GM20431 (cell line): ENCODE results near the gene IL18BP.

ENCODE experiments used
- in situ Hi-C: fragments of 300-500 bp; cut with MseI, MboI; formaldehyde crosslinking; loops from one replicate; pipeline ENCODE4 v1.15.0; 2020; ENCODE audit warnings: low sequenced_read_pairs; ENCODE audit not compliant: unreplicated experiment

Gene IL18BP

DNA sequence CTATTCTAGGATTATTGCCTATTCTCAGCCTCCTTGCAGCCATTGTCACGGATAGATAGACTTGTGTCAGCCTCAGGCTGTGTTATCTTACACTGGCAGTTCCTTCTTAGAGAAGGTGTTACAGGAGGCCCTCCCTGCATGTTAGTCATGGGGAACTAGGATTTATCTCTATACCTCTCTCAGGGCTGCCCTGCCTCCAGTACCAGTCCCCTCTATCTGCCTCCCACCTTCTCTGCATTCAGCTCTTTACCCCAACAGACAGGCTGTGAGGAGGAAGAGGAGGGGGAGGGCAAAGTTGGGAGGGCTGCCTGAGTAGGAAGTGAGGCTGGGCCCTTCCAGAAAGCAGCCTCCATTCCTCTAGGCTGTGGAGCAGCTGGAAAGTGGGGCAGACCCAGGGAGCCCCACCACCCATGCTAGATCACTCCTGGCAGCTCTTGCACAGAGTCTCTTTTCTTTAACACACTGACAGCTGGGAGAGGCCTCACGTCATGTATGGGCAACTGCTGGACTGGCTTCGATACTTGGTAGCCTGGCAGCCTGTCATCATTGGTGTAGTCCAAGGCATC is 2.9 kb upstream of the IL18BP start:
- in situ Hi-C loops, result no loop called here

GRCh38 chr11:71996517-71996916 is 2.2 kb upstream of the IL18BP start:
- in situ Hi-C loops, result no loop called here

- in situ Hi-C loops, result no loop called here
These were observed 1.8 kb upstream of the IL18BP start for GRCh38 chr11:71996946-71997345.

- in situ Hi-C loops, result no loop called here
These were observed 1.1 kb upstream of the IL18BP start for GRCh38 chr11:71997594-71997993.

- in situ Hi-C loops, result no loop called here
These were observed 648 bp upstream of the IL18BP start for GRCh38 chr11:71998061-71998460.

GRCh38 chr11:71999362-71999761 is 653 bp downstream of the IL18BP start:
- in situ Hi-C loops, result no loop called here

- in situ Hi-C loops, result no loop called here
These were observed 1.1 kb downstream of the IL18BP start for GRCh38 chr11:71999798-72000197.

DNA sequence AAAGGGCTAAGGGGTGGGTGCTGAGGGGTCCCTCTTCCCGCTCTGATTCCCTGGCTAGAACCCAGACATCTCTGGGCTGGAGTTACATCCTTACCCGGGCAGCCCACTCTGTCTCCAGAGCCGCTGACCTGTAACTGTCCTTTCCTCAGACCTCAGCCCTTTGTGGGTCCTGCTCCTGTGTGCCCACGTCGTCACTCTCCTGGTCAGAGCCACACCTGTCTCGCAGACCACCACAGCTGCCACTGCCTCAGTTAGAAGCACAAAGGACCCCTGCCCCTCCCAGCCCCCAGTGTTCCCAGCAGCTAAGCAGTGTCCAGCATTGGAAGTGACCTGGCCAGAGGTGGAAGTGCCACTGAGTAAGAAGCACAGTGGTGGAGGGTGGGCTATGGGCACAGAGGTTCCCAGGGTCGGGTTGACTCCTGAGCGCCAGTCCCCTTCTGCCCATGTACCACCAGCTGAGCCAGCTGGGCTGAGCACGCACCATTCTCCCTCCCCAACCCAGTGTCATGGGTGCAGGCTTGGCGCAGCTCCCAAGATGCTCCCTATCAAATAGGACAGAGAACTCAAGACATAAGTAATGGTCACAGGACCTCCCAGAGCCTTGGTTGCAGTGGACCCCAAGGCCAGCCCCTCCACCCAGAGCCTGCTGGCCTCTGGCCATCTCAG is 1.6 kb downstream of the IL18BP start:
- in situ Hi-C loops, result no loop called here

DNA sequence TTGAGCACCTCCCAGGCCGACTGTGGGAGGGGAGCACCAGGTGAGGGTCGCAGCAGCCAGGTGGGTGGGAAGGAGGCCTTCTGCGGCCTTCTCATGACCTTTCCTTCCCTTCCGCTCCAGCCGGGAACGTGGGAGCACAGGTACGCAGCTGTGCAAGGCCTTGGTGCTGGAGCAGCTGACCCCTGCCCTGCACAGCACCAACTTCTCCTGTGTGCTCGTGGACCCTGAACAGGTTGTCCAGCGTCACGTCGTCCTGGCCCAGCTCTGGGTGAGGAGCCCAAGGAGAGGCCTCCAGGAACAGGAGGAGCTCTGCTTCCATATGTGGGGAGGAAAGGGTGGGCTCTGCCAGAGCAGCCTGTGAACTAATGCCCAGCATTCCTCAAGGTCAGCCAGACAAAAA is 2.6 kb downstream of the IL18BP start:
- in situ Hi-C loops, result no loop called here

DNA sequence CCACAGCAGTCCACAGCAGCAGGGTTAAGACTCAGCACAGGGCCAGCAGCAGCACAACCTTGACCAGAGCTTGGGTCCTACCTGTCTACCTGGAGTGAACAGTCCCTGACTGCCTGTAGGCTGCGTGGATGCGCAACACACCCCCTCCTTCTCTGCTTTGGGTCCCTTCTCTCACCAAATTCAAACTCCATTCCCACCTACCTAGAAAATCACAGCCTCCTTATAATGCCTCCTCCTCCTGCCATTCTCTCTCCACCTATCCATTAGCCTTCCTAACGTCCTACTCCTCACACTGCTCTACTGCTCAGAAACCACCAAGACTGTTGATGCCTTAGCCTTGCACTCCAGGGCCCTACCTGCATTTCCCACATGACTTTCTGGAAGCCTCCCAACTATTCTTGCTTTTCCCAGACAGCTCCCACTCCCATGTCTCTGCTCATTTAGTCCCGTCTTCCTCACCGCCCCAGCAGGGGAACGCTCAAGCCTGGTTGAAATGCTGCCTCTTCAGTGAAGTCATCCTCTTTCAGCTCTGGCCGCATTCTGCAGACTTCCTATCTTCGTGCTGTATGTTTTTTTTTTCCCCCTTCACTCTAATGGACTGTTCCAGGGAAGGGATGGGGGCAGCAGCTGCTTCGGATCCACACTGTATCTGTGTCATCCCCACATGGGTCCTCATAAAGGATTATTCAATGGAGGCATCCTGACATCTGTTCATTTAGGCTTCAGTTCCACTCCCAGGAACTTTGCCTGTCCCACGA is 3.3 kb downstream of the IL18BP start:
- in situ Hi-C loops, result no loop called here

DNA sequence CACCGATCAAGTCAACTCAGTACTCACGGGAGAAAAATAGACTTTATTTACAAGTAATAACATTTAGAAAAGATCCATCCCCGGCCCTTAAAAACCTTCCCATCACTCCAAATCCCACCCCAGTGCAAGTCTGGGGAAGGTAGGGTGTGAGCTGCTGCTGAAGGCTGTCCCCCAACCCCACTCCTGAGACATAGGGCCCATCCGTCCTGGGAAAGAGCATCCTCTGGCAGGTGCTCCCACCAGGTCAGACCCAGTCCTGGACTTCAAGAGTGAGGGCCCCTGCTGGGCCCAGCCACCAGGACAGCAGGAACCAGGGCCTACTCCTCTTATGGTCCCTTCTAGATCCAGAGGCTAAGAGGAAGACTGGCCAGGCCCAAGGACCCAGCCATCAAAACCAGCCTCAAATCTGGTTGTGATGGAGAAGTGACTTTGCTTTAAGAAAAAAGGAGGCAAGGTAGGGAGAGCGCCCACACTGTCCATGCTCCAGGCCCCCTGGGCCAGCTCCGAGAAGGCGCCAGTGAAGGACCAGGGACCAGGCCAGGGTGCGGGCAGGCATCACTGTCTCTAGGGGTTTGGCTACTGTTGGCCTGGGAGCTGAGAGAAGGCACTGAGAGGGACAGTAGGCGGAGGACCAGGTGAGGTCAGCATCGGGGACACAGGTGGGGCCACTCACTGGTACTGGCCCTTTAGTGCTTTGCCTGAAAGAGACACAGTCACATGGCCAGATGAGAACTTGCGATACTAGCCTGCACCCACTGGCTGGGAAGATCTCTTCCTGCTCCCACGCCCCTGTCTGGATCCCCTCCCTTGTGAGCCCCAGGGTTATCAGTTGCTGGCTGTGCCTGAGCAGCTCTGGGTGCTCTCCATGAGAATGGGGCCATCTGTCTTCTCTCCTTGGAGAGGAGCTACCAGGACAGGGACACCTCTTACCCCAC is 4.4 kb downstream of the IL18BP start:
- in situ Hi-C loops, result no loop called here

DNA sequence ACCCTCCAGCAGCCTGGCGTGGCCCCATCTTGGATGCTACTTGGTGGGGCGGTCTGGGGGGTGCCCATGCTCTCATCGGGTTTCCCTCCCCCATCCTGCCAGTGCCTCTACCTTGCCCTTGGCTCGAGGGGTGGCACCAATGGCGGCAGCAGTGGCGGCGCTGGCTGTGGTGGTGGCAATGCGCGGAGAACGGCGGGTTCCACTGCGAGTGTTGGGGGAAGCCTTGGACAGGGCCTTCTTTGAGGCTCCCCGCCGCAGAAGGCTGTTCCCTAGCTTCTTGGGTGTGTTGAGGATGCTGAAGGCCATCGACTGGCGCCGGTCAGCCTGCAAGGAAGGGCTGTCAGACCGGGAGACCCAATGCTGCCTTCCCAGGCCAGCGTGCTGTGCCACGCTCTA is 5.1 kb downstream of the IL18BP start:
- in situ Hi-C loops, result no loop called here

DNA sequence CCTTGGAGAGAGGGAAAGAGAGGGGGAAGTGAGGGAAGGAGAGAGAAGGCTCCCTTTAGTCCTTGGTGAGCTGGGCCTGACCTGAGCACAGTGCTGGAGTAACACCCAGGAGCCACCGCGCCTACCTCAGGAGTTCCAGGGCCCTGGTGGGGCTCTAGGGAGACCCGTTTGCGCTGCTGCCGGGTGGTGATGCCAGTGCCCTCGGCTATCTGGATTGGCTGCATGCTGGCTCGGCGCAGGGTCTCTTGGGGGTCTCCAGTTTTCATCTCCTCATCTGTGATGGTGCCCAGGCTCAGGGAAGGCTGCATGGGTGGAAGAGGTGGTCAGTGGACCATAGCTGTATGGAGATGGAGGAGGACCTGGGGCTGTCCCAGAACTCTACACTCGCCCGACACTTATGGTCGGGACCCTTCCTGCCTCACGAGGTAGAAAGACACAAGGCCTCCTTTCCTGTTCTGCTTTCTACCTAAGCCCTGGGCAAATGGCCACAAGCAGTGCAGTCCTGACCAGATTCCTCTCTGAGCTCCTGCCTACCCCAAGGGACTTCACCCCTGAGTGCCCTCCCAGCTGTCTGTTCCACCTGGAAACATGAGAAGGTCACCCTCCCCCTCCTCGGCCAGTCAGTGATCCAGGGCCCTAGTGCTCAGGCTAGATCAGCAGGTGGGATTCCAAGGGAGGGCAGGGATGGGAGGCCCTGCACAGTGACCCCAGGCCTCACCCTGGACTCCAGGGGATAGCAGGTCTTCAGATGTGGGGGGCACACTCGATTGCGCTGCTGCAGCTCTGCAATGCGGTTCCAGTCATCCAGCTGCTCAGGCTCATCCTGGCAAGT is 6.0 kb downstream of the IL18BP start:
- in situ Hi-C loops, result no loop called here

DNA sequence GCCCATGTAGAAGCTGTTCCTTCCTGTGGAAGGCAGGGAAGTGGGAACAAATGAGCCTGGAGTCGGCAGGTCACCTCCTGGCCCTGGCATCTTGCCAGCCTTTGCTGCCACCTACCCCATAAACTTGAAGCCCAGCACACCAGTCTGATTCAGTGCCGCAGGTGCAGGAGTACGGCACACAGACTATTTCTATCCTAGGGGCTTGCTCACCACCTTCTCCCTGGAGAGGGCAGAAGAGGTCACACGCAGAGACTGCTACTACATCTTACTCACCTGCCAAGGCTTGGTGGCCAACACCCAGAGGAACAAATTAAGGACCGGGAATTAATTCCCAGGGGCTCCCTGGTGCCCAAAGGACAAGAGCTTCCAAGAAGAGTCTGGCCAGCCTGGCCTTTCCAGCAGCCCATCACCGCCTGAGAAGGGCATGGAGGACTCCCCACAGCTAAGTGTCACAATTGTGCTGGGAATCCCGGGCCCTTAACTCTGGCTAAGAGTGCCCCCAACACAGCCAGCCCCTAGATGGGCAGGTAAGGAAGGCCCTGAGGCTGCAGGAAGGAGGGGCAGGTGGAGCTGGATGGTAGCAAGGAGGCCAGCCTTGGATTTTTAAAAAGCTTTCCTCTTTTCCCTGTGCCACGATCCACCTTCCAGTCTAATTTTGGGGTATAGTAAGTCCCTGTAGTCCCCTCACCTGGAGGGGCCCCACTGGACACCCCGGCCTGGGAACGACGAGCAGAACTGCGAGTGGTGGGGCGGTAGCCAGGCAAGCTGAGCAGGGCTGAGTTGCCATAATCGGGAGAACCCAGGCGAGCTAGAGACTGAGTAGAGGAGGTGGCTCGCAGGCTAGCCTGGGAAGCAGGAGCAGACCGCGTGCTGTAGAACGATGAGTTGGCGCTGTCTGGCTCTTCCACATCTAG is 6.9 kb downstream of the IL18BP start:
- in situ Hi-C loops, result no loop called here

GRCh38 chr11:72006309-72007088 is 7.8 kb downstream of the IL18BP start:
- in situ Hi-C loops, result no loop called here

DNA sequence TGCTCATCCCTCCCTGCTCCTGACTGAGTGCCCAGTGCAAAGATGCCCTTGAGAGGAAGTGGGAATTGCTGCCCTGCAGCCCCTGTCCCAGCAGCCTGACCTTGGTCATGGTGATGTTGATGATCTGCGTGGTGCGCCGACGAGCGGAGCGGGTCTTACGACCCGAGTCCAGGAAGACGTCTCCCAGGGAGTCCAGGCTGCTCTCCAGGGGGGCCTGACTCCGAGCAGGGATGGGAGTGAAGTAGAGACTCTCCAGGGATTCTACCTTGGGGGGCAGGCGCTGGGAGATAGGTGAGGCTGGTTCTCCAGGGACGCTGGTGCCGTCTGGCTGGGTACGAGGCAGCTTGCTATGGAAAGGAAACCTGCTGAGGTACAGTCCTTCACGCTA is 8.4 kb downstream of the IL18BP start:
- in situ Hi-C loops, result no loop called here

DNA sequence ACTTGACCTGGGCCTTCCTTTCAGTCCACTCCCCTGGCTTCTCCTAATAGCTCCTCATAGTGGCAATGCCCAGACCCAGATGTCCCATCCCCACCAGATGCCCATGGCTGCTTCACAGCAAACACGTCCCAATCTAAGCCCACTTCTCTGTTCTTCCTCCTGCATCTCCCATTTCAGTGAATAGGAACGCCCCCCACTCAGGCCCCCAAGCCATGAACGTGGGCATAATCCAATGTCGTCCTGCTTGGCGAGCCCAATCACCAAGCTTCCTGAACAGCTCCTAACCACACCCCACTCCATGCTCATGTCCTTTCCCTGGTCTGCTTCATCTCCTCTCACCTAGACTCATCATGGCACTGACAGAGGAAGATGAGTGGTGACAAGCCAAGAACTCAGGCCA is 8.9 kb downstream of the IL18BP start:
- in situ Hi-C loops, result no loop called here

- in situ Hi-C loops, result no loop called here
These were observed 10.0 kb downstream of the IL18BP start for GRCh38 chr11:72008728-72009127.
